ENCODE measurements around the gene SASH3.

- TF ChIP-seq, protein P1, sequence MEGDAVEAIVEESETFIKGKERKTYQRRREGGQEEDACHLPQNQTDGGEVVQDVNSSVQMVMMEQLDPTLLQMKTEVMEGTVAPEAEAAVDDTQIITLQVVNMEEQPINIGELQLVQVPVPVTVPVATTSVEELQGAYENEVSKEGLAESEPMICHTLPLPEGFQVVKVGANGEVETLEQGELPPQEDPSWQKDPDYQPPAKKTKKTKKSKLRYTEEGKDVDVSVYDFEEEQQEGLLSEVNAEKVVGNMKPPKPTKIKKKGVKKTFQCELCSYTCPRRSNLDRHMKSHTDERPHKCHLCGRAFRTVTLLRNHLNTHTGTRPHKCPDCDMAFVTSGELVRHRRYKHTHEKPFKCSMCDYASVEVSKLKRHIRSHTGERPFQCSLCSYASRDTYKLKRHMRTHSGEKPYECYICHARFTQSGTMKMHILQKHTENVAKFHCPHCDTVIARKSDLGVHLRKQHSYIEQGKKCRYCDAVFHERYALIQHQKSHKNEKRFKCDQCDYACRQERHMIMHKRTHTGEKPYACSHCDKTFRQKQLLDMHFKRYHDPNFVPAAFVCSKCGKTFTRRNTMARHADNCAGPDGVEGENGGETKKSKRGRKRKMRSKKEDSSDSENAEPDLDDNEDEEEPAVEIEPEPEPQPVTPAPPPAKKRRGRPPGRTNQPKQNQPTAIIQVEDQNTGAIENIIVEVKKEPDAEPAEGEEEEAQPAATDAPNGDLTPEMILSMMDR (conservative IDR thresholded peaks at IDR 0.05), result no peak
- TF ChIP-seq ZFX (IDR thresholded peaks at IDR 0.05), result no peak
Measured at GRCh38 chrX:129791961-129792570, 12.3 kb downstream of the SASH3 start.

All from C4-2B (cell line).